MM.1S (cell line): ENCODE results near the gene LRRC8E.

Experiments
- DNase-seq: peaks from one replicate; pipeline ENCODE4 v3.0.0-alpha.2; 2015
- H2AFZ ChIP-seq: fragments of 300-600 bp; sonication (generic); 2 replicates; pipeline ENCODE4 v1.6.0; 2016; ENCODE audit warnings: antibody characterized with exemption, low read length
- H3F3A ChIP-seq: fragments of 300-600 bp; sonication (generic); 2 replicates; pipeline ENCODE4 v1.6.1; 2016; ENCODE audit warnings: mild to moderate bottlenecking, antibody characterized with exemption, low read length, moderate library complexity, mixed read lengths; ENCODE audit not compliant: insufficient read depth
- H3K27ac ChIP-seq: fragments of 300-600 bp; sonication (generic); 2 replicates; pipeline ENCODE4 v1.5.1; 2016; ENCODE audit warnings: mild to moderate bottlenecking, low read length
- H3K27me3 ChIP-seq: fragments of 300-600 bp; sonication (generic); replicated peaks from 2 replicates; pipeline ENCODE4 v1.6.0; 2016; ENCODE audit warnings: low read length; ENCODE audit not compliant: insufficient read depth
- H3K36me3 ChIP-seq: fragments of 300-600 bp; sonication (generic); replicated peaks from 2 replicates; pipeline ENCODE4 v1.6.1; 2016; ENCODE audit warnings: mild to moderate bottlenecking, low read length, mixed read lengths; ENCODE audit not compliant: insufficient read depth
- H3K4me1 ChIP-seq: fragments of 300-600 bp; sonication (generic); 2 replicates; pipeline ENCODE4 v1.6.1; 2016; ENCODE audit warnings: low read length, mixed read lengths
- H3K4me2 ChIP-seq: fragments of 300-600 bp; sonication (generic); 2 replicates; pipeline ENCODE4 v1.6.0; 2016; ENCODE audit warnings: low read depth, low read length
- H3K4me3 ChIP-seq: fragments of 300-600 bp; sonication (generic); 2 replicates; pipeline ENCODE4 v1.5.1; 2016; ENCODE audit warnings: low read length, mixed read lengths
- H3K79me2 ChIP-seq: fragments of 300-600 bp; sonication (generic); 2 replicates; pipeline ENCODE4 v1.6.1; 2016; ENCODE audit warnings: mixed run types, low read length, mixed read lengths
- H3K9ac ChIP-seq: fragments of 300-600 bp; sonication (generic); 2 replicates; pipeline ENCODE4 v1.6.1; 2016; ENCODE audit warnings: low read length, mixed read lengths
- H3K9me2 ChIP-seq: fragments of 300-600 bp; sonication (generic); replicated peaks from 2 replicates; pipeline ENCODE4 v1.6.1; 2016; ENCODE audit warnings: mild to moderate bottlenecking, low read length, mixed read lengths; ENCODE audit not compliant: insufficient read depth
- H3K9me3 ChIP-seq: fragments of 300-600 bp; sonication (generic); replicated peaks from 2 replicates; pipeline ENCODE4 v1.6.1; 2016; ENCODE audit warnings: mild to moderate bottlenecking, low read length, mixed read lengths; ENCODE audit not compliant: insufficient read depth
- H4K20me1 ChIP-seq: fragments of 300-600 bp; sonication (generic); 2 replicates; pipeline ENCODE4 v1.6.1; 2016; ENCODE audit warnings: mild to moderate bottlenecking, low read length, moderate library complexity, mixed read lengths; ENCODE audit not compliant: insufficient read depth
- CTCF ChIP-seq: fragments of 300-600 bp; sonication (generic); IDR thresholded peaks from 2 replicates; pipeline ENCODE4 v1.5.1; 2016; ENCODE audit warnings: antibody characterized with exemption, low read length, mixed read lengths
- EZH2 ChIP-seq: fragments of 300-600 bp; sonication (generic); optimal IDR thresholded peaks from 2 replicates; pipeline ENCODE3; 2017; ENCODE audit warnings: low read depth, mild to moderate bottlenecking, antibody characterized with exemption, low read length, mixed read lengths
- EZH2phosphoT487 ChIP-seq: fragments of 300-600 bp; sonication (generic); IDR thresholded peaks from 2 replicates; pipeline ENCODE4 v1.6.1; 2018; ENCODE audit warnings: antibody characterized with exemption, low read length

The LRRC8E gene

DNA sequence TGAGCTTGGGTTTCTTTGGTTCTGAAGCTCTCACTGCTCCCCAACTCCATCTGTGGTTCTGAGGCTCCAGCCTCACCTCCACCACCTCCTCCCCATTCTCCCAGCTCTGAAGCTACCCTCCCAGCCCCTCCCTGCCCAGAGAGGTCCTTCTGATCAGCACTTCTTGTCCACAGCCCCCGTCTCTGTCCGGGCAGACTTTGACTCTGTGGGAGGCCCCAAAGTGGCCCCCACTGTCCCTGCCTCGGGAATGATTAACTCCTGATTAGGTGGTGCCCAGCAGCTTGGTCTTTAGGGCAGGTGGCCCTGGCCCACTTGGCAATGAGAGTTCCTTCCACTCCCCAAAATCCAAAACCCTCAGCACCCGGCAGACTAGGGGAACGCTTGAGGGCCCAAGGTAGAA lies 43.9 kb upstream of the LRRC8E start:
- H3F3A ChIP-seq: no peaks in the 10 kb centered on the region
- TF ChIP-seq EZH2phosphoT487 (no peak), CTCF (no peak), EZH2 (no peak)
- no peaks in the 10 kb centered on the region for H3K9me2 ChIP-seq
- no peak overlapping the region for H3K4me2 ChIP-seq
- H3K4me3 ChIP-seq: no peak overlapping the region
- H3K27me3 ChIP-seq: no peaks in the 10 kb centered on the region
- H3K79me2 ChIP-seq: no peaks in the 10 kb centered on the region
- H3K36me3 ChIP-seq: no peaks in the 10 kb centered on the region
- no peak overlapping the region for H3K27ac ChIP-seq
- no peaks in the 10 kb centered on the region for H3K9me3 ChIP-seq
- no peak overlapping the region for H3K9ac ChIP-seq
- no peak for DNase-seq
- no peaks in the 10 kb centered on the region for H4K20me1 ChIP-seq
- no peaks in the 10 kb centered on the region for H3K4me1 ChIP-seq
- no peak overlapping the region for H2AFZ ChIP-seq

- Histone ChIP-seq H3K79me2 (no peaks in the 10 kb centered on the region), H3K36me3 (no peaks in the 10 kb centered on the region), H3K9me2 (no peaks in the 10 kb centered on the region), H2AFZ (no peak overlapping the region), H4K20me1 (no peaks in the 10 kb centered on the region), H3K4me1 (no peaks in the 10 kb centered on the region), H3K27ac (no peak overlapping the region), H3K4me3 (no peak overlapping the region), H3K27me3 (no peaks in the 10 kb centered on the region), H3K9ac (no peak overlapping the region), H3K4me2 (no peak overlapping the region), H3K9me3 (no peaks in the 10 kb centered on the region), H3F3A (no peaks in the 10 kb centered on the region)
- TF ChIP-seq EZH2 (no peak), CTCF (no peak), EZH2phosphoT487 (no peak)
- DNase-seq: no peak
These were observed 43.4 kb upstream of the LRRC8E start for GRCh38 chr19:7844951-7845350.

GRCh38 chr19:7845390-7846154 lies 42.7 kb upstream of the LRRC8E start:
- no peak for TF ChIP-seq EZH2
- no peak for TF ChIP-seq CTCF
- TF ChIP-seq EZH2phosphoT487: no peak
- no peak for DNase-seq
- Histone ChIP-seq H3K9me3 (no peaks in the 10 kb centered on the region), H3K9me2 (no peaks in the 10 kb centered on the region), H2AFZ (no peak overlapping the region), H4K20me1 (no peaks in the 10 kb centered on the region), H3K9ac (no peak overlapping the region), H3K27ac (no peak overlapping the region), H3K4me2 (no peak overlapping the region), H3K4me1 (no peaks in the 10 kb centered on the region), H3K27me3 (no peaks in the 10 kb centered on the region), H3K79me2 (no peaks in the 10 kb centered on the region), H3K36me3 (no peaks in the 10 kb centered on the region), H3F3A (no peaks in the 10 kb centered on the region), H3K4me3 (no peak overlapping the region)
